GM20431 (cell line): ENCODE results near the gene LRP8.
"Not testable (repeated sequence)": the region's sequence is repeated elsewhere in the genome, so short reads cannot be mapped to it uniquely, and the experiment has no call there.

Experiments used
- in situ Hi-C: fragments of 300-500 bp; cut with MseI, MboI; formaldehyde crosslinking; loops from one replicate; pipeline ENCODE4 v1.15.0; 2020; ENCODE audit warnings: low sequenced_read_pairs; ENCODE audit not compliant: unreplicated experiment

Gene LRP8

GRCh38 chr1:53288002-53288789 is 39.7 kb downstream of the LRP8 start:
- in situ Hi-C loops, result no loop called here

- in situ Hi-C loops, result no loop called here
Observed at GRCh38 chr1:53286955-53287354, 40.9 kb downstream of the LRP8 start.

- in situ Hi-C loops, result no loop called here
Observed at GRCh38 chr1:53285969-53286760, 41.7 kb downstream of the LRP8 start.

GRCh38 chr1:53285546-53285945 is 42.3 kb downstream of the LRP8 start:
- in situ Hi-C loops, result no loop called here

GRCh38 chr1:53284224-53285020 is 43.4 kb downstream of the LRP8 start:
- in situ Hi-C loops, result no loop called here

- in situ Hi-C loops, result not testable (repeated sequence)
Observed at GRCh38 chr1:53283156-53283555, 44.7 kb downstream of the LRP8 start.

GRCh38 chr1:53281133-53281532 is 46.7 kb downstream of the LRP8 start:
- in situ Hi-C loops, result no loop called here

GRCh38 chr1:53280496-53280895 is 47.4 kb downstream of the LRP8 start:
- in situ Hi-C loops, result no loop called here

- in situ Hi-C loops, result loop anchor here (5.0 kb wide), 1 partner anchor 113 kb away; no protein-coding TSS in a partner anchor
Observed at GRCh38 chr1:53279296-53280200, 48.3 kb downstream of the LRP8 start.

- in situ Hi-C loops, result loop anchor here (5.0 kb wide), 1 partner anchor 114 kb away; no protein-coding TSS in a partner anchor
Observed at GRCh38 chr1:53278298-53278725, 49.6 kb downstream of the LRP8 start.

- in situ Hi-C loops, result loop anchor here (5.0 kb wide), 1 partner anchor 115 kb away; no protein-coding TSS in a partner anchor
Observed at GRCh38 chr1:53277326-53277725, 50.5 kb downstream of the LRP8 start.

GRCh38 chr1:53276902-53277281 is 51.0 kb downstream of the LRP8 start:
- in situ Hi-C loops, result loop anchor here (5.0 kb wide), 1 partner anchor 115 kb away; no protein-coding TSS in a partner anchor

- in situ Hi-C loops, result loop anchor here (5.0 kb wide), 1 partner anchor 116 kb away; no protein-coding TSS in a partner anchor
Observed at GRCh38 chr1:53276153-53276901, 51.5 kb downstream of the LRP8 start.

- in situ Hi-C loops, result loop anchor here (5.0 kb wide), 1 partner anchor 117 kb away; no protein-coding TSS in a partner anchor
Observed at GRCh38 chr1:53275566-53275965, 52.3 kb downstream of the LRP8 start.

- in situ Hi-C loops, result loop anchor here (5.0 kb wide), 1 partner anchor 118 kb away; no protein-coding TSS in a partner anchor
Observed at GRCh38 chr1:53274541-53275185, 53.2 kb downstream of the LRP8 start.

GRCh38 chr1:53274026-53274425 is 53.8 kb downstream of the LRP8 start:
- in situ Hi-C loops, result no loop called here

- in situ Hi-C loops, result no loop called here
Observed at GRCh38 chr1:53273526-53273925, 54.3 kb downstream of the LRP8 start.

- in situ Hi-C loops, result no loop called here
Observed at GRCh38 chr1:53272349-53272748, 55.5 kb downstream of the LRP8 start.
